Umbilical cord (tissue), 2 donors: ENCODE data around the gene NUMB. TPM values are rescaled to one million over a fixed set of nuclear protein-coding genes. Genes with fewer than 3 reads are reported as not detected.
"Not testable (repeated sequence)": the region's sequence is repeated elsewhere in the genome, so short reads cannot be mapped to it uniquely, and the experiment has no call there.

Experiments used
- DNase-seq: peaks from one replicate; pipeline ENCODE4 v3.0.0-alpha.2; 2015; ENCODE audit warnings: low spot score
- total RNA-seq: library from RNA; depleted of rRNA; stranded (reverse); fragments of >200 nt; gene quantifications from one replicate; pipeline ENCODE4 v1.2.3, GENCODE V29; 2014; ENCODE audit warnings: low replicate concordance; ENCODE audit not compliant: insufficient read depth

The NUMB gene
- total RNA-seq, 1 donor from 2014 or later = 24.6 TPM

DNA sequence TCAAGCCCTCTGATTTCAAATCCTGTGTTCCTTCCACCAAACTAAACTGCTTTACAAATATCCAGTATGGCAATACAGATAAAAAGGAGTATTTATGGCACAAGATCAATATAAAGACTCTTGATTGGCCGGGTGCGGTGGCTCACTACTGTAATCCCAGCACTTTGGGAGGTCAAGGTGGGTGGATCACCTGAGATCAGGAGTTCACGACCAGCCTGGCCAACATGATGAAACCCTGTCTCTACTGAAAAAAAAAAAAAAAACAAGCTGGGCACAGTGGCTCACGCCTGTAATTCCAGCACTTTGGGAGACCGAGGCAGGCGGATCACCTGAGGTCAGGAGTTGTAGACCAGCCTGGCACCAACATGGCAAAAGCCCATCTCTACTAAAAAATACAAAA, 35.3 kb downstream of the NUMB start:
- not testable (repeated sequence) for DNase-seq

GRCh38 chr14:73422515-73422914, 35.8 kb downstream of the NUMB start:
- no peak for DNase-seq

DNA sequence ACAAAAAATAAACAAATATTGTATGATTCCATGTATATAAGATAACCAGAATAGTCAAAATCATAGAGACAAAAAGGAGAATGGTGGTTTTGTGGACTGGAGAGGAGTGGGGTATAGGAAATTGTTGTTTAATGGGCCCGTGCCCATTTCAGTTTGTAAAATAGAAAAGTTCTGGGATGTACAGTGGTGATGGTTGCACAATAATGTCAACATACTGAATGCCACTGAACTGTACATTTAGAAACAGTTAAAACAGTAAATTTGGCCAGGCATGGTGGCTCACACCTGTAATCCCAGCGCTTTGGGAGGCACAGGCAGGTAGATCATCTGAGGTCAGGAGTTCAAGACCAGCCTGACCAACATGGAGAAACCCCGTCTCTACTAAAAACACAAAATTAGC, 40.1 kb downstream of the NUMB start:
- DNase-seq = no peak

GRCh38 chr14:73406248-73406647, 52.1 kb downstream of the NUMB start:
- DNase-seq = not testable (repeated sequence)

DNA sequence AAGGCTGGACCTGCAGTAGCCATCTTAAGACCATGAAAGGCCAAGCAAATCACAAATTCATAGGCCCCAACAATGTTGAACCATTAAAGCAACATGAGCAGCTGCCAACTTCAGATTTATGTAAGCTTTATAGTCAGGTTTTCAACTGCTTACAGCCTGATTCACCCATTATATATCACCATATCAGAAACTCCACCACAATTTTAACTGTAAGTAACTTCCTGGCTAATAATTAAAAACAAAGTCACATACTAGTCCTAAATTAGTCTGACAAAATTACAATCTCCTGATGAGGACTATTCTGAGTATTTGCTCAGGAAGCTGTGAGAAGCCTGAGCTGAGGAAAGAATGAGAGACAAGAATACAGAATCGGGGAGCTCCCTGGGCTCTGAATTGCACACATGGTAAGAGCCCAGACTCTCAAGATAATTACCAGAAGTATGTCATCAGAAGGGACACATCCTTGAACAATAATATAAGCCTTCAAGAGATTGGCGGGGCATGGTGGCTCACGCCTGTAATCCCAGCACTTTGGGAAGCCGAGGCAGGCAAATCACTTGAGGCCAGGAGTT, 55.1 kb downstream of the NUMB start:
- DNase-seq = no peak

DNA sequence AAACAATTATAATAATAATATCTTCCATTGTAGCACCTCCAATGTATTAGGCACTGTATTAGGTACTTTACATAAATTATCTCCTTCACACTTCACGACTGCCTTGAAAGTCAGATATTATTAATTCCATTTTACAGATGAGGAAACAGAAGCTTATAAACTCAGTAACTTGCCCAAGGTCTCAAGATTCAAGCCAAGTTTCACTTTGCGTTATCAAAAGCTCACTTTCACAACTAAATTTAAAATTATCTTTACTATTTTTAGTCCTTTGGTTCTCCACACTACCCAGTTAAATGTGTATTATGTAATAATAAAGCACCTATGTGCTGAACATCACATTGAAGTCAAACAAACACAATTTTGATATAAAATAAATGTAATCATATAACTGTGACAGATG, 55.8 kb downstream of the NUMB start:
- no peak for DNase-seq

DNA sequence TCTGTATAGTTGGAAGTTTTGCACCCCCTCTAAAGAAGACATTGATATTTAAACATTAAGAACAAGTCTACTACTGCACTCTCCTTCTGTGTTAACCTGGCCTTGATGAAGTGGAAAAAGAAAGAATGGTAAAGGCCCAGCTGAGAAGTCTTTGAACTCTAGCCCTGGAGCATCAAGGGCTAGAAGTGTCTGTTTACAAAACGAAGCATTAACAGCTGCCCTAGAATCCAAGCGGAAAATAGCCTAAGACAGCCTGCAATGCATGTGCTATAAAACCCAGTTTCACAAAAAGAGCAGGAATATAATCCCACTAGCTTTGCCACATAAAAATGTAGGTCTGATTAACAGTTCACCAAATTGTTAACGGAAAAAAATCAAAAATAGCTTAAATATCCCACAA, 60.5 kb downstream of the NUMB start:
- peak; percentile 10 for DNase-seq

- DNase-seq = no peak
Measured at GRCh38 chr14:73394317-73394716, 64.0 kb downstream of the NUMB start.

DNA sequence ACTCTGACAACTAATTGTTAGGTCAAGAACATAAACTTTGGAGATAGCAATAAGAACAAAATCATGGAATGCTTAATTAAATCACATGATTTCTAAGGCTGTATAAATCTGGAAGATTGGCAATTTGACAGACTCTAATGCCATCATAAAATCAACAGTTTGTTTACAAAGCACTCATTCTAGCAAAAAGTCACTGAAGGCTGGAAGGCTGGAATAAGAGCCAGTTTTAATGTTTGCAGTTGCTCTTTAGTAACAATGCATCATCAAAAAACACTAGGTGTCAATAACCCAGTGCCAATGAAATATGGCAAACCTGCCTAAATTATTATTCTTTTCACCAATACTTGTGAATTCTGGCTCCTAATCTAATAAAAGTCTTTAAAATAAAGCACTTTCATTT, 65.0 kb downstream of the NUMB start:
- DNase-seq = no peak

DNA sequence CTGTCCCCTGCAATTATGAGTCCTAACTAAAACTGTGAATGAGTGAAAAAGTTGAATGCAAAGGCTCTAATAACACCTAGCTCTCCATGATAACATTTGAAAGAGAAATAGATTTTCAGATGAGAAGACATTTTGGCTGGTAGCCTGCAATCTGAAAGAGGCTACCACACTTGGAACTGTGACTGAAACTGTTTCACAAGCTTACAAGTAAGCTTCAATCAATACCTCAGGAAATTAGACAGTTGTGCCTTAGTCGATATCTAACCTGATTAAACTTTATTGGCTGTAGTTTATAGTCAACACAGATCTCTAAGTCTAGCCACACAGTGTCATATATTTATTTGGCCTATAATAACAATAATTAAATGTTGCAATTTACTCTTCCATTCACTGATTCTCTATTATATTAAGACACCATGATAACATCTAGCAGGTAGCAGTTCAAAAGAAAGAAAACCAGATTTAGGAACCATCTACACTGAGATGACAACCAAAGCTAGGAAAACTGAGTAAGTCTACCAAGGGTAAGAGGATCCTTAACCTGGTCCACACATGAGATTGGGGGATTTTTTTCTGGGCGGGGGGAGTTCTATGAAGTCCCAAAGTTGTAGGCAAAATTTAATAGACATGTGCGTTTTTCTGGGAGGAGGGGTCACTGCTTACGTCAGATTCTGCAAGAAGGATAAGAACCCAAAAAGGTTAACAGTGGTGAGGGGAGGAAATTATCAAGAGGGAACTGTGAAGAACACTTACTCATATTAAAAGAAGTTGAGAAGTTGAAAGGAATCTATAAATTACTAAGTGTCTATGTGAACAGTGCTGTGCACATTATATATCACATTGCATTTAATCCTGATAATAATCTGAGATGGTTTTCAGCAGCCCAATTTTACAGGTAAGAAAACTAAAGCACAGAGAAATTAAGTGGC, 65.8 kb downstream of the NUMB start:
- DNase-seq = no peak

DNA sequence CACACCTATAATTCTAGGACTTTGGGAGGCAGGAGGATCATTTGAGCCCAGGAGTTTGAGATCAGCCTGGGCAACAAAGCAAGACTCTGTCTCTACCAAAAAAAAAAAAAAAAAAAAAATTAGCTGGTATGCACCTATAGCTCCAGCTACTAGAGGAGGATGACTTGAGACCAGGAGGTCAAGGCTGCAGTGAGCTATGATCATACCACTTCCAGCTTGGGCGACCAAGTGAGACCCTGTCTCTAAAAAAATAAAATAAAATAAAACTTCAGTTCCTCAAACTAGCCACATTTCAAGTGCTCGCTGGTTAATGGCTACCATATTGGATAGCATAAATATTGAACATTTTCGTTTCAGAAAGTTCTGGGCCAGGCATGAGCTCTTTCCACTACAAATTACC, 70.5 kb downstream of the NUMB start:
- DNase-seq = not testable (repeated sequence)

DNA sequence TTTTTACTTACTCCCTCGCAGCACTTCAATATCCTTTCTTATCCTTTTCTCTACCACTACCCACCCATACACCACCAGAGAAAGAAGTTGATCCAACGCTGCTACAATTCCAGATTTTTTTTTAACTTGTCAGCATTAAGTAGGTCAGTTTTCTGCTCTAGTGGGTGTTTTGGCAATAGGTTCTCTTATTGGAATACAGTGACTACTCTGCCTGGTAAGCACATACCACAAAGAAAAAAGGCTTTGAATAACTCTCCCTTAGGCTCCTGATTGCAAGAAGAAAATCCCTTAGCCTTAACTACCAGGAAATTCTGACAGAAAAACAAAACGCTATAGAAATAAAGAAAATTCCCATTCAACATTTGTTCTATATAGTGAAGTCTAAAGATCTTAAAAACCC, 72.0 kb downstream of the NUMB start:
- DNase-seq = no peak

- DNase-seq = not testable (repeated sequence)
Measured at GRCh38 chr14:73385021-73385420, 73.3 kb downstream of the NUMB start.

DNA sequence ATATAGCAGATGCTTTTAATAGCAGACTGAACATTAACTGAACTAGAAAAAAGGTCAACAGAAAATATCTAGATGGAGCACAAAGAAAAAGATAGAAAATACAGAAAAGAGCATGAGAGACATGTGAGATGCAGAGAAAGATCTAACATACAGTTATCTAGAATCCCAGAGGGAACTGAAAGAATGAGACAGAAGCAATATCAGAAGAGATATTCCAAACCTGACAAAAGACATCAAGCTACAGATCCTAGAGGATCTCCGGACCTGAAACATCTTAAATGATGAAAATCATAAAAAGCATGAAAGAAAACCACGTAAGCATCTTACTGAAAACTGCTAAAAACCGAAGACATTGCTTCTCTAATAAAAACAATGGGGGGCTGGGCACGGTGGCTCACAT, 75.0 kb downstream of the NUMB start:
- DNase-seq = no peak

DNA sequence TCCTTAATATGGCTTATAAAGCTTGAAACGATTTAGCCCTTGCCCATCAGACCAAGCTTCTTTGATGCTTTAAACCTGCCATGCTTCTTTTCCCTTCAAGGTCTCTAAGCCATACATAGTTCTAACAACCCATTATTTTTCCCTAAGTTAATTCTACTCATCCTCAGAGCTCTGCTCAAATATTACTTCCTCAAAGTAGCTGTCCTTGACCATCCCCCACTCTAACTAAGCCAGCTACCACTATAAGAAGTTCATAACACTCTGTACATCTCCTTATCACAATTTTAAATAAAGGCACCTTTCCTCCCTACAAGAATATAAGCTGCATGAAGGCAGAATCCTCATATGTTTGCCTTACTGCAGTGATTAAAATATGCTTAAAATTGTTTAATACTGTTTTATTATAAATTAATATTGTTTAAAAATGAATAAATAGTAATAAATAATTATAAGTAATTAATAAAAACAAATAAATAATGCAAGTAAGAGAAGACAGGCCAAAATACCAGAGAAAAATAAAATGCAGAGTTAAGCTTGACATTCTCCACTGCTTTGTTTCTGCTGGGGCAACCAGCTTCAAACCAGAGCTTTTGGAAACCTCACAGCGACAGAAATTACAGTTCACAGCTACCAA, 76.8 kb downstream of the NUMB start:
- DNase-seq = no peak

GRCh38 chr14:73376585-73376984, 81.8 kb downstream of the NUMB start:
- DNase-seq = no peak

DNA sequence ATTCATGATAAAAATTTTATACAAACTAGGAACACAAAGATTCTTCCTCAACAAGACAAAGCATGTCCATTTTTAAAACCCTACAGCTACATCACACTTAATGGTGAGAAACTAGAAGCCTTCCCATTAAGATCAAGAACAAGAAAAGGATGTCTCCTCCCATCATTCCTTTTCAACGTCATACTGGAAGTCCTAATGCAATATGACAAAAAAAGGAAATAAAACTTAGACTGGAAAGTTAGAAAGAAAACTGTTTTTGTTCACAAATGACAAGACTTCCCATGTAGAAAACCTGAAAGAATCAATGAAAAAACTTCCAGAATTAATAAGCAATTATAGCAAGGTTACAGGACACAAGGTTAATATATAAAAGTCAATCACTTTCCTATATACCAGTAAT, 82.5 kb downstream of the NUMB start:
- no peak for DNase-seq

- no peak for DNase-seq
Measured at GRCh38 chr14:73374218-73374617, 84.1 kb downstream of the NUMB start.

DNA sequence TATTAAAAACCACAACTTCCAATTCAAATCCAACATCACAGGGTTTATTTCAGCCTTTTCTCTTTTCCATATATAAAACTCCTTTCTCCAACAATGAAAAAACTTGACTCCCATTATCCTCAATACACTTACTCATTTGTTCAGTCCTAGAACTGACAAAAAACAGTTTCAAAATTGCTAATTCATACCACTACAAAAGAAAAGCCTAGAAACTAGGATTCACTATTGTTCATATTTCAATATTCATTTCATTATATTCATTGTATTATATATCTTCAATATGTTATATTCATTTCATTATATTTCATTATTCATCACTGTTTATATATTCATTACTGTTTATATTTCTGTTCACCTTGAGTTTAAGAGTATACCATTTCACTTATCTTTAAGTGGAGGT, 85.8 kb downstream of the NUMB start:
- no peak for DNase-seq

- DNase-seq = no peak
Measured at GRCh38 chr14:73370561-73370960, 87.8 kb downstream of the NUMB start.

DNA sequence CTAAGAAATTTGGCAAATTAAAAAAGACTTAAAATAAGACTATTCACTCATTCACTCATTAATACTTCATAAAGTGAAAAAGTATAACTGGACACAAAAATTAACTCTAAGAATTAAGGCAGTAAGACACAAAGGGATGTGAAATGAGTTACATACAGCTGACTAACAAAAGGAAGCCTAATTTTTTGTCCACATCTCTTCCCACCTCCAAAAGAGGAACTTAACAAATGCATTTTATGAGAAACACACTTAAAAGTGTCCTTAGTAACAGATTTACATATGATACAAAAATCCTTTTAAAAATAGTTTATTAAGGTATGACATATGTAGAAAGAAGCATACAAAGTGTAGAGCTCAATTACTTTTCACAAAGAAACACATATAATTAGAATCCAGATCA, 88.9 kb downstream of the NUMB start:
- DNase-seq = no peak

- no peak for DNase-seq
Measured at GRCh38 chr14:73368616-73369015, 89.7 kb downstream of the NUMB start.

- DNase-seq = no peak
Measured at GRCh38 chr14:73365727-73366126, 92.6 kb downstream of the NUMB start.
